ENCODE results near the gene FBXW11.

Gene FBXW11

GRCh38 chr5:172015346-172015745 is 8.9 kb upstream of the FBXW11 start:
- Histone ChIP-seq H3K79me2 (ENCODE audit: insufficient read depth, low read depth) (no peaks in the 10 kb centered on the region), H3K36me3 (ENCODE audit: insufficient read depth) (no peaks in the 10 kb centered on the region), H3K27ac (no peak overlapping the region), H4K20me1 (ENCODE audit: insufficient read depth) (no peaks in the 10 kb centered on the region), H3K4me1 (ENCODE audit: low read depth, poor library complexity, severe bottlenecking) (no peaks in the 10 kb centered on the region), H3K4me3 (IDR thresholded peaks at IDR 0.05; ENCODE audit: insufficient read depth, low read depth, low read length) (no peak overlapping the region), H2AFZ (ENCODE audit: low read depth) (no peak overlapping the region), H3K4me2 (no peak overlapping the region), H3K27me3 (ENCODE audit: insufficient read depth, low read depth) (no peaks in the 10 kb centered on the region), H3K9ac (no peak overlapping the region)
- no peak for TF ChIP-seq CTCF (conservative IDR thresholded peaks at IDR 0.05; ENCODE audit: low read depth, low read length)

DNA sequence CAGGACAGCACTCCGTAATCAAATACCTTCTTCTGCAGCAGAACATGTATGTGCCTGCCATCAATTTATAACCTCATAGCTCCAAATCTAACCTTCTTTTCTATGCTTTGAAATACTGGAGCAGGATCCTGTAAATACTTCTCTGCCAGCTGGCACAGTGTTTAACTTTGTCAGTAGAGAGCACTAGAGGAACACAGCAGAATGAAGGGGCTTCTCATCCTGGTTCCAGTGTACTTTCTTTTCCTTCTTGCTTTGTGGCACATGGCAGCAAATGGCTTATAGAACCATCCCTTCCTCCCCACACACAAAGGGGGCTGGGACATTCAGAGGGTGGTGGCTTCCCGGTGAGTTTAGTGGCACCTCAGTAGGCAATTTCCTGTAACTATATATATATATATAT is 3.8 kb upstream of the FBXW11 start:
- H3K27ac ChIP-seq = no peak overlapping the region

GRCh38 chr5:172009536-172010270 is 3.3 kb upstream of the FBXW11 start:
- peaks cover 6% of the 10 kb centered on the region for H3K4me1 ChIP-seq (ENCODE audit: low read depth, poor library complexity, severe bottlenecking)
- no peak for TF ChIP-seq CTCF (conservative IDR thresholded peaks at IDR 0.05; ENCODE audit: low read depth, low read length)

More for the DNA sequence above, 3.8 kb upstream of the FBXW11 start:
- H3K4me3 ChIP-seq (IDR thresholded peaks at IDR 0.05; ENCODE audit: insufficient read depth, low read depth, low read length) = no peak overlapping the region
- no peak for TF ChIP-seq CTCF (conservative IDR thresholded peaks at IDR 0.05; ENCODE audit: low read depth, low read length)
- no peaks in the 10 kb centered on the region for H3K36me3 ChIP-seq (ENCODE audit: insufficient read depth)
- no peak overlapping the region for H3K4me2 ChIP-seq
- peaks cover 3% of the 10 kb centered on the region for H3K4me1 ChIP-seq (ENCODE audit: low read depth, poor library complexity, severe bottlenecking)
- peaks cover 8% of the 10 kb centered on the region for H3K79me2 ChIP-seq (ENCODE audit: insufficient read depth, low read depth)
- no peaks in the 10 kb centered on the region for H4K20me1 ChIP-seq (ENCODE audit: insufficient read depth)
- no peaks in the 10 kb centered on the region for H3K27me3 ChIP-seq (ENCODE audit: insufficient read depth, low read depth)
- no peak overlapping the region for H3K9ac ChIP-seq
- no peak overlapping the region for H2AFZ ChIP-seq (ENCODE audit: low read depth)

GRCh38 chr5:172008689-172009141 is 2.3 kb upstream of the FBXW11 start:
- peaks cover 16% of the 10 kb centered on the region for H3K4me1 ChIP-seq (ENCODE audit: low read depth, poor library complexity, severe bottlenecking)
- no peak for TF ChIP-seq CTCF (conservative IDR thresholded peaks at IDR 0.05; ENCODE audit: low read depth, low read length)
- no peaks in the 10 kb centered on the region for H4K20me1 ChIP-seq (ENCODE audit: insufficient read depth)
- H3K27me3 ChIP-seq (ENCODE audit: insufficient read depth, low read depth) = no peaks in the 10 kb centered on the region
- peaks cover 24% of the 10 kb centered on the region for H3K79me2 ChIP-seq (ENCODE audit: insufficient read depth, low read depth)
- H3K27ac ChIP-seq = no peak overlapping the region
- no peaks in the 10 kb centered on the region for H3K36me3 ChIP-seq (ENCODE audit: insufficient read depth)
- H3K4me3 ChIP-seq (IDR thresholded peaks at IDR 0.05; ENCODE audit: insufficient read depth, low read depth, low read length) = no peak overlapping the region
- no peak overlapping the region for H3K9ac ChIP-seq
- no peak overlapping the region for H3K4me2 ChIP-seq
- no peak overlapping the region for H2AFZ ChIP-seq (ENCODE audit: low read depth)

More at GRCh38 chr5:172009536-172010270, 3.3 kb upstream of the FBXW11 start:
- Histone ChIP-seq H3K79me2 (ENCODE audit: insufficient read depth, low read depth) (peaks cover 14% of the 10 kb centered on the region), H3K36me3 (ENCODE audit: insufficient read depth) (no peaks in the 10 kb centered on the region), H3K27me3 (ENCODE audit: insufficient read depth, low read depth) (no peaks in the 10 kb centered on the region), H3K4me3 (IDR thresholded peaks at IDR 0.05; ENCODE audit: insufficient read depth, low read depth, low read length) (no peak overlapping the region), H4K20me1 (ENCODE audit: insufficient read depth) (no peaks in the 10 kb centered on the region), H2AFZ (ENCODE audit: low read depth) (no peak overlapping the region), H3K4me2 (no peak overlapping the region), H3K9ac (no peak overlapping the region), H3K27ac (no peak overlapping the region)

Data from KMS-11 (cell line).